IMR-90 (cell line): ENCODE data around the gene INPP5A. TPM values are rescaled to one million over a fixed set of nuclear protein-coding genes. Genes with fewer than 3 reads are reported as not detected.

Source experiments
- ATAC-seq: fragments of 200-7000 bp; cut with Tn5 transposase; 2 replicates; pipeline ENCODE4 v1.9.1; 2020; ENCODE audit warnings: low read depth, mild to moderate bottlenecking, moderate library complexity
- BruUV-seq: library from RNA; stranded (reverse); fragments of 400-500 nt; replicated peaks from 2 replicates; lab custom pipeline; 2021; lab: Mats Ljungman, UMichigan
- CTCF ChIA-PET: fragments of 300-600 bp; formaldehyde crosslinking; extraction: SDS; loops from one replicate; lab custom pipeline; 2021; ENCODE audit warnings: antibody characterized with exemption; lab: Yijun Ruan, JAX
- POLR2A ChIA-PET: fragments of 300-600 bp; sonication (Branson Sonifier 250); formaldehyde crosslinking; loops from one replicate; lab custom pipeline; 2022; ENCODE audit warnings: antibody characterized with exemption; ENCODE audit not compliant: unreplicated experiment; lab: Charles Lee
- DNase-seq: peaks from one replicate; pipeline ENCODE4 v3.0.0; 2013
- H2AFZ ChIP-seq: replicated peaks from 2 replicates; pipeline ENCODE3; 2013; ENCODE audit warnings: low read length, mild to moderate bottlenecking; ENCODE audit not compliant: poor library complexity
- H2AK5ac ChIP-seq: 2 replicates; pipeline ENCODE4 v1.6.1; 2013; ENCODE audit warnings: low read depth, low read length, inconsistent platforms
- H2AK9ac ChIP-seq: replicated peaks from 2 replicates; pipeline ENCODE3; 2013; ENCODE audit warnings: mild to moderate bottlenecking, low read depth, low read length, moderate library complexity; ENCODE audit not compliant: poor library complexity
- H2BK120ac ChIP-seq: 2 replicates; pipeline ENCODE4 v1.6.1; 2013; ENCODE audit warnings: low read depth, low read length, inconsistent platforms
- H2BK15ac ChIP-seq: 3 replicates; pipeline ENCODE4 v1.6.1; 2013; ENCODE audit warnings: low read depth, low read length, inconsistent platforms
- H2BK20ac ChIP-seq: 2 replicates; pipeline ENCODE4 v1.6.1; 2013; ENCODE audit warnings: low read depth, mild to moderate bottlenecking, inconsistent platforms, low read length, moderate library complexity
- H2BK5ac ChIP-seq: 2 replicates; pipeline ENCODE4 v1.6.1; 2013; ENCODE audit warnings: mild to moderate bottlenecking, low read depth, low read length, inconsistent platforms; ENCODE audit not compliant: poor library complexity, severe bottlenecking
- H3K14ac ChIP-seq: replicated peaks from 2 replicates; pipeline ENCODE4 v1.6.1; 2013; ENCODE audit warnings: low read depth, low read length, inconsistent platforms
- H3K18ac ChIP-seq: 2 replicates; pipeline ENCODE4 v1.6.1; 2013; ENCODE audit warnings: low read depth, low read length, control low read depth
- H3K23ac ChIP-seq: 2 replicates; pipeline ENCODE4 v1.6.1; 2013; ENCODE audit warnings: low read depth, low read length, inconsistent platforms
- H3K27ac ChIP-seq: 2 replicates; pipeline ENCODE4 v1.5.1; 2013; ENCODE audit warnings: mild to moderate bottlenecking, control low read depth, low read length; ENCODE audit not compliant: insufficient read depth
- H3K27me3 ChIP-seq: 2 replicates; pipeline ENCODE4 v1.6.1; 2013; ENCODE audit warnings: low read length; ENCODE audit not compliant: control insufficient read depth, insufficient read depth
- H3K36me3 ChIP-seq: 2 replicates; pipeline ENCODE4 v1.6.1; 2013; ENCODE audit warnings: low read length, mixed read lengths; ENCODE audit not compliant: control insufficient read depth, insufficient read depth
- H3K4ac ChIP-seq: 2 replicates; pipeline ENCODE4 v1.6.1; 2013; ENCODE audit warnings: low read depth, low read length, inconsistent platforms
- H3K4me1 ChIP-seq: 2 replicates; pipeline ENCODE4 v1.6.1; 2013; ENCODE audit warnings: low read length, mixed read lengths; ENCODE audit not compliant: control insufficient read depth, insufficient read depth
- H3K4me2 ChIP-seq: 2 replicates; pipeline ENCODE4 v1.6.1; 2013; ENCODE audit warnings: low read depth, mild to moderate bottlenecking, control low read depth, low read length, moderate library complexity
- H3K4me3 ChIP-seq: 2 replicates; pipeline ENCODE4 v1.5.1; 2013; ENCODE audit warnings: low read depth, mild to moderate bottlenecking, control low read depth, low read length, moderate library complexity; ENCODE audit not compliant: insufficient read depth
- H3K56ac ChIP-seq: 2 replicates; pipeline ENCODE4 v1.6.1; 2013; ENCODE audit warnings: low read length, inconsistent platforms; ENCODE audit not compliant: insufficient read depth; ENCODE audit errors: extremely low read depth
- H3K79me1 ChIP-seq, 2 experiments: 2 replicates each; pipeline ENCODE4 v1.6.1; 2013; ENCODE audit warnings: low read length in 2 of 2, inconsistent platforms in 1 of 2, low read depth in 1 of 2
- H3K9ac ChIP-seq: 2 replicates; pipeline ENCODE4 v1.6.1; 2013; ENCODE audit warnings: low read depth, low read length, control low read depth
- H3K9me1 ChIP-seq: 2 replicates; pipeline ENCODE4 v1.6.1; 2013; ENCODE audit warnings: low read length, inconsistent platforms; ENCODE audit not compliant: insufficient read depth
- H3K9me3 ChIP-seq: 2 replicates; pipeline ENCODE4 v1.6.1; 2013; ENCODE audit warnings: low read length; ENCODE audit not compliant: control insufficient read depth, insufficient read depth
- H4K20me1 ChIP-seq: 2 replicates; pipeline ENCODE4 v1.6.1; 2013; ENCODE audit warnings: low read length, inconsistent platforms; ENCODE audit not compliant: insufficient read depth
- H4K5ac ChIP-seq: 2 replicates; pipeline ENCODE4 v1.6.1; 2013; ENCODE audit warnings: mild to moderate bottlenecking, low read depth, low read length, control low read depth
- H4K8ac ChIP-seq, 2 experiments: 2 replicates each; pipeline ENCODE4 v1.6.1; 2013; ENCODE audit warnings: low read depth in 2 of 2, low read length in 2 of 2, control low read depth in 1 of 2, inconsistent platforms in 1 of 2
- H4K91ac ChIP-seq: 2 replicates; pipeline ENCODE4 v1.6.1; 2013; ENCODE audit warnings: low read depth, low read length, inconsistent platforms; ENCODE audit not compliant: insufficient read depth
- CHD1 ChIP-seq: IDR thresholded peaks from 2 replicates; pipeline ENCODE4 v1.6.1; 2012; ENCODE audit warnings: low read depth, low read length, improper control_type of control experiment
- MAFK ChIP-seq: IDR thresholded peaks from 2 replicates; pipeline ENCODE4 v1.6.1; 2012; ENCODE audit warnings: low read depth, low read length, improper control_type of control experiment
- MAZ ChIP-seq: IDR thresholded peaks from 2 replicates; pipeline ENCODE4 v1.6.1; 2012; ENCODE audit warnings: low read depth, mild to moderate bottlenecking, low read length, improper control_type of control experiment, moderate library complexity, borderline replicate concordance
- NFE2L2 ChIP-seq: fragments of 150-350 bp; IDR thresholded peaks from 2 replicates; pipeline ENCODE4 v1.6.1; 2016; ENCODE audit warnings: low read depth, mild to moderate bottlenecking, low read length
- POLR2A ChIP-seq: IDR thresholded peaks from 2 replicates; pipeline ENCODE4 v1.6.1; 2012; ENCODE audit warnings: mild to moderate bottlenecking, low read depth, low read length
- RCOR1 ChIP-seq: IDR thresholded peaks from 2 replicates; pipeline ENCODE4 v1.6.1; 2012; ENCODE audit warnings: mild to moderate bottlenecking, low read length, improper control_type of control experiment; ENCODE audit not compliant: insufficient replicate concordance
- RFX5 ChIP-seq: IDR thresholded peaks from 2 replicates; pipeline ENCODE4 v1.8.0; 2012; ENCODE audit warnings: low read depth, mild to moderate bottlenecking, low read length, moderate library complexity
- SMC3 ChIP-seq: fragments of 150-350 bp; IDR thresholded peaks from 2 replicates; pipeline ENCODE4 v1.6.1; 2016; ENCODE audit warnings: low read depth, mild to moderate bottlenecking, antibody characterized with exemption, low read length, moderate library complexity
- WGBS, 2 experiments: methylation state at CpG; one replicate each; pipeline versions ENCODE4 v1.1.5 to v1.1.7; 2013; ENCODE audit warnings: missing lambda C conversion rate in 2 of 2; ENCODE audit not compliant: insufficient read length in 1 of 2; ENCODE audit errors: extremely low coverage in 2 of 2; 5-methylcytosine and 5-hydroxymethylcytosine counted together
- dilution Hi-C: fragments of 300-500 bp; cut with HindIII; formaldehyde crosslinking; loops from one replicate; pipeline ENCODE4 v1.14.3; 2018; ENCODE audit warnings: low sequenced_read_pairs; ENCODE audit not compliant: unreplicated experiment
- in situ Hi-C: fragments of 300-500 bp; cut with MboI; formaldehyde crosslinking; loops from 3 replicates; pipeline ENCODE4 v1.14.3; 2019; ENCODE audit warnings: low sequenced_read_pairs, inconsistent platforms, mixed read lengths
- intact Hi-C: fragments of 100-400 bp; cut with micrococcal nuclease; formaldehyde crosslinking; loops from 2 replicates; pipeline ENCODE4 v1.10.0; 2022
- polyA plus RNA-seq, 3 experiments: library from polyadenylated mRNA; depleted of rRNA; stranded (reverse); fragments of >200 nt; gene quantifications; 2 replicates each; pipeline ENCODE4 v1.2.3, GENCODE V29; 2012; ENCODE audit warnings: low replicate concordance in 1 of 3
- total RNA-seq: library from RNA; depleted of rRNA; stranded (reverse); fragments of >200 nt; gene quantifications from 2 replicates; pipeline ENCODE4 v1.2.3, GENCODE V29; 2012
- TF ChIP-seq, protein P1 (sequence below): conservative IDR thresholded peaks from 2 replicates; pipeline ENCODE4 v1.5.1; 2012; ENCODE audit warnings: mild to moderate bottlenecking, low read depth, low read length, improper control_type of control experiment
- TF ChIP-seq, protein P2 (sequence below): fragments of 150-350 bp; IDR thresholded peaks from 2 replicates; pipeline ENCODE4 v1.6.1; 2016; ENCODE audit warnings: low read depth, mild to moderate bottlenecking, low read length, moderate library complexity, borderline replicate concordance
- TF ChIP-seq, protein P3 (sequence below): fragments of 150-350 bp; IDR thresholded peaks from 2 replicates; pipeline ENCODE4 v1.6.1; 2017; ENCODE audit warnings: mild to moderate bottlenecking, antibody characterized with exemption, low read length, low read depth

The INPP5A gene
- total and polyA plus RNA-seq, 2 of the 4 experiments (the other 2 are of a cell fraction), result 21.4 to 36.7 TPM

DNA sequence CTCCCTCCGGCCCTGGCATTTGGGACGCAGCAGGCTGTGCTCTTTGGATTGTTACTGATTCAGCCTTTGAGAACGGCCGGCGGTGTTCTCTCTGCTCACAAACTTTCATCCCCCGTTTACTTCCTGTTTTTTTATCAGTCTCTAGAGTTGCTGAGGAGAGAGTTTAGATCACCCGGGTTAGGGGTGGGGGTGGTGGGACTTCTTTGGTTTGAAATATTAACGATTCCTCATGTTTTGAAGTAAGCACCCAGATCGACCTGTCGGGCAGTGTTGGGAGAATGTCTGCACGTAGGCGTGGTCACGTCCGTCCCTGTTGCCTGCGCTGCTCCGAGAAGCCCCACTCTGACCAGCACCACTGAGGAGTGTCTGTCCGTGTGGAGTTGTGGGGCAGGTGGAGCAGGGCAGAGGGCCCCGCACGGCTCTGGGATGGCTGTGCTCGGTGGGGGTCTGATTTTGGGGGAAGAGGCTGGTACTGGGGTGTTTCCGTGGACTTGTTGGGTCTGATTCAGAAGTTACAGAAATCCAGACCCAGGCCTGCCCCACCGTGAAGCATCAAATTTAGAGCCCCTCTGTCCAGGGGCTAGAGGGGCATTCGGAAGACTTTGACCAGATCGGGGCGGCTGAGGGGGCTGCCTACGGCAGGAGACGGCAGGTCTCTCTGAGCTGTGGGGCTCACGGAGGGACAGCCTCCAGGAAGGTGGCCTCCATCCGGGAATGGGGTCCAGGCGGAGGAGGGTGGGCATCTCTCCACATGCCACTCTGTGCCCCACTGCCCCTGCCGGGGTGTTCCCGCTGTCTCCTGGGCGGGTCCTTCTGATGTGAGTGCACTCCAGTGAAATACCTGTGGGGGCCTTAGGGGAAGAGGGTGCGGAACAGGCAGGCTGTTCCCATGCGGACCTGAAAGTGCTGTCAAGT lies 7.4 kb downstream of the INPP5A start (continued):
- TF ChIP-seq RFX5, result no peak

DNA sequence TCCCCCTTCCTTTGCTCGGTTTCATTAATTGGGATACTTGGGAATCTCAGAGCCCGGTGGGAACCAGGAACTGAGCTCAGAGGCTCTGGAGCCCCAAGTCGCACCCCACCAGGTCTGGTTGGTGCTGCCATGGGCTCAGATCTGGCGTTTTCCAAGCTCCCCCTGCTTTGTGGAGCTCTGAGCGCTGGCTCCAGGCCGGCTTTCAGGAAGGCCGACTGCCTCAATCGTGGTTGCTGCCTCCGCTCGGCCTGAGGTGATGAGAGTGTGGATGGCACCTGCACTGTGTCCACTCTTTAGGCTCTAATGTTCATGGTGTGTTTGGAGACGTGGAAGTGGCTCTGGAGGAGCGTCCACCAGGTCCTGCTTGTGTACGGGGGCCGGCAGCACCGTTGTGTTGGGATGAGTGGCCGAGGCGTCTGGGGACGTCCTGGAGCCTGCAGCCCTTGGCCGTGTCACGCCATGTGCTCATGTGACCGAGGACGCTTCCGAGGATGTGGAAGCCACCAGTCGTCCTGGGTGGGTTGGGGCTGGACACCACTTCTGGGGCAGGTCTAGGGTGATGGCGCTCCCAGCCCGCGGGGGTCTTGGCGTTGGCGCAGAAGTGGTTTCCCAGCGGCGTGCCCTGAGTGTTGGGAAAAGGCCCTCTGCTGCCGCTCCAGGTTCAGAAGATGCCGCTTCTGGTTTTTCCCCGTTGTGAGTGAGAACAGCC lies 8.2 kb downstream of the INPP5A start:
- POLR2A ChIA-PET, result no interaction called here
- dilution Hi-C loops, result no loop called here
- no peak for TF ChIP-seq NFE2L2
- no peak for TF ChIP-seq POLR2A
- no peak for TF ChIP-seq CHD1
- TF ChIP-seq, protein P1, sequence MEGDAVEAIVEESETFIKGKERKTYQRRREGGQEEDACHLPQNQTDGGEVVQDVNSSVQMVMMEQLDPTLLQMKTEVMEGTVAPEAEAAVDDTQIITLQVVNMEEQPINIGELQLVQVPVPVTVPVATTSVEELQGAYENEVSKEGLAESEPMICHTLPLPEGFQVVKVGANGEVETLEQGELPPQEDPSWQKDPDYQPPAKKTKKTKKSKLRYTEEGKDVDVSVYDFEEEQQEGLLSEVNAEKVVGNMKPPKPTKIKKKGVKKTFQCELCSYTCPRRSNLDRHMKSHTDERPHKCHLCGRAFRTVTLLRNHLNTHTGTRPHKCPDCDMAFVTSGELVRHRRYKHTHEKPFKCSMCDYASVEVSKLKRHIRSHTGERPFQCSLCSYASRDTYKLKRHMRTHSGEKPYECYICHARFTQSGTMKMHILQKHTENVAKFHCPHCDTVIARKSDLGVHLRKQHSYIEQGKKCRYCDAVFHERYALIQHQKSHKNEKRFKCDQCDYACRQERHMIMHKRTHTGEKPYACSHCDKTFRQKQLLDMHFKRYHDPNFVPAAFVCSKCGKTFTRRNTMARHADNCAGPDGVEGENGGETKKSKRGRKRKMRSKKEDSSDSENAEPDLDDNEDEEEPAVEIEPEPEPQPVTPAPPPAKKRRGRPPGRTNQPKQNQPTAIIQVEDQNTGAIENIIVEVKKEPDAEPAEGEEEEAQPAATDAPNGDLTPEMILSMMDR, result no peak
- TF ChIP-seq RCOR1, result no peak
- no peak for TF ChIP-seq MAFK
- no peak for TF ChIP-seq SMC3
- TF ChIP-seq, protein P2, sequence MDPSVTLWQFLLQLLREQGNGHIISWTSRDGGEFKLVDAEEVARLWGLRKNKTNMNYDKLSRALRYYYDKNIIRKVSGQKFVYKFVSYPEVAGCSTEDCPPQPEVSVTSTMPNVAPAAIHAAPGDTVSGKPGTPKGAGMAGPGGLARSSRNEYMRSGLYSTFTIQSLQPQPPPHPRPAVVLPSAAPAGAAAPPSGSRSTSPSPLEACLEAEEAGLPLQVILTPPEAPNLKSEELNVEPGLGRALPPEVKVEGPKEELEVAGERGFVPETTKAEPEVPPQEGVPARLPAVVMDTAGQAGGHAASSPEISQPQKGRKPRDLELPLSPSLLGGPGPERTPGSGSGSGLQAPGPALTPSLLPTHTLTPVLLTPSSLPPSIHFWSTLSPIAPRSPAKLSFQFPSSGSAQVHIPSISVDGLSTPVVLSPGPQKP, result no peak
- TF ChIP-seq MAZ, result no peak
- TF ChIP-seq, protein P3, sequence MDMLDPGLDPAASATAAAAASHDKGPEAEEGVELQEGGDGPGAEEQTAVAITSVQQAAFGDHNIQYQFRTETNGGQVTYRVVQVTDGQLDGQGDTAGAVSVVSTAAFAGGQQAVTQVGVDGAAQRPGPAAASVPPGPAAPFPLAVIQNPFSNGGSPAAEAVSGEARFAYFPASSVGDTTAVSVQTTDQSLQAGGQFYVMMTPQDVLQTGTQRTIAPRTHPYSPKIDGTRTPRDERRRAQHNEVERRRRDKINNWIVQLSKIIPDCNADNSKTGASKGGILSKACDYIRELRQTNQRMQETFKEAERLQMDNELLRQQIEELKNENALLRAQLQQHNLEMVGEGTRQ, result no peak

More for the DNA sequence above, 8.2 kb downstream of the INPP5A start:
- WGBS, 2 experiments, result 96% methylated on average over 23 of the region's 34 CpGs; no CpG with 5 or more reads in 1 of the 2 experiments
- Histone ChIP-seq H3K9me3 (no peaks in the 10 kb centered on the region), H3K4me3 (no peak overlapping the region), H3K56ac (no peak overlapping the region), H3K79me1 (peaks cover 18 to 87% of the 10 kb centered on the region in 2 experiments), H4K8ac (no peak overlapping the region), H3K14ac (no peak overlapping the region), H3K27ac (no peak overlapping the region), H2BK15ac (no peak overlapping the region), H3K4me2 (no peak overlapping the region), H4K91ac (no peak overlapping the region), H3K27me3 (no peaks in the 10 kb centered on the region), H3K9ac (no peak overlapping the region), H2BK120ac (no peak overlapping the region), H2BK5ac (no peak overlapping the region), H2AK9ac (no peak overlapping the region), H2BK20ac (no peak overlapping the region), H3K23ac (no peak overlapping the region), H4K5ac (no peak overlapping the region), H3K18ac (no peak overlapping the region), H3K9me1 (peaks cover 6% of the 10 kb centered on the region; the same call in 1 of the 2 replicates), H2AFZ (no peak overlapping the region), H2AK5ac (peak overlapping the region; percentile 14; the same call in 1 of the 2 replicates), H3K36me3 (no peaks in the 10 kb centered on the region), H3K4me1 (peaks cover 2% of the 10 kb centered on the region; the same call in 1 of the 2 replicates), H3K4ac (no peak overlapping the region), H4K20me1 (peaks cover 94% of the 10 kb centered on the region)
- CTCF ChIA-PET, result no interaction called here
- no peak for ATAC-seq
- in situ Hi-C loops, result no loop called here
- BruUV-seq, result no TSS peak
- intact Hi-C loops, result no loop called here
- no peak for DNase-seq
